DND-41 (cell line): ENCODE results near the gene FAM107B.

Experiments used
- ATAC-seq: fragments of 200-7000 bp; cut with Tn5 transposase; 3 replicates; pipeline ENCODE4 v1.9.1; 2021; ENCODE audit warnings: low read depth; ENCODE audit not compliant: insufficient read depth
- DNase-seq: peaks from one replicate; pipeline ENCODE4 v3.0.0-alpha.2; 2020
- H2AFZ ChIP-seq: 2 replicates; pipeline ENCODE4 v1.6.0; 2012; ENCODE audit warnings: low read depth, low read length
- H3K27ac ChIP-seq: 2 replicates; pipeline ENCODE4 v1.5.1; 2012; ENCODE audit warnings: low read length, inconsistent platforms
- H3K27me3 ChIP-seq: fragments of 200-600 bp; sonication (generic); 2 replicates; pipeline ENCODE4 v1.6.0; 2012; ENCODE audit warnings: low read length, mild to moderate bottlenecking, inconsistent platforms; ENCODE audit not compliant: insufficient read depth, poor library complexity
- H3K36me3 ChIP-seq: 2 replicates; pipeline ENCODE4 v1.5.1; 2012; ENCODE audit warnings: low read length, inconsistent platforms; ENCODE audit not compliant: insufficient read depth
- H3K4me1 ChIP-seq: 2 replicates; pipeline ENCODE4 v1.5.1; 2012; ENCODE audit warnings: mild to moderate bottlenecking, low read length; ENCODE audit not compliant: insufficient read depth
- H3K4me2 ChIP-seq: 2 replicates; pipeline ENCODE4 v1.6.0; 2012; ENCODE audit warnings: mild to moderate bottlenecking, moderate library complexity, low read length, inconsistent platforms; ENCODE audit not compliant: insufficient read depth
- H3K4me3 ChIP-seq, 2 experiments: fragments of 200-600 bp in 1 of 2; shearing (Covaris generic) in 1 of 2; 2 replicates each; pipeline ENCODE4 v1.5.1; 2012 to 2016; ENCODE audit warnings: inconsistent platforms in 2 of 2, low read length in 2 of 2, mild to moderate bottlenecking in 2 of 2, low read depth in 1 of 2, moderate library complexity in 1 of 2
- H3K79me2 ChIP-seq: 2 replicates; pipeline ENCODE4 v1.6.0; 2012; ENCODE audit warnings: low read length, inconsistent platforms; ENCODE audit not compliant: insufficient read depth
- H3K9ac ChIP-seq: 2 replicates; pipeline ENCODE4 v1.6.0; 2012; ENCODE audit warnings: low read depth, mild to moderate bottlenecking, inconsistent platforms, low read length, moderate library complexity
- H3K9me3 ChIP-seq: 2 replicates; pipeline ENCODE4 v1.5.1; 2012; ENCODE audit warnings: low read length, moderate library complexity, mild to moderate bottlenecking, inconsistent platforms; ENCODE audit not compliant: insufficient read depth, severe bottlenecking
- H4K20me1 ChIP-seq: 2 replicates; pipeline ENCODE4 v1.6.0; 2012; ENCODE audit warnings: low read length; ENCODE audit not compliant: insufficient read depth
- CTCF ChIP-seq: IDR thresholded peaks from 2 replicates; pipeline ENCODE4 v1.5.1; 2012; ENCODE audit warnings: borderline replicate concordance, low read length, moderate library complexity, mild to moderate bottlenecking; ENCODE audit not compliant: poor library complexity, severe bottlenecking; ENCODE audit errors: extremely low read depth
- EZH2 ChIP-seq: IDR thresholded peaks from 3 replicates; pipeline ENCODE4 v1.6.1; 2012; ENCODE audit warnings: borderline replicate concordance, low read depth, mild to moderate bottlenecking, moderate library complexity, low read length, inconsistent platforms; ENCODE audit not compliant: severe bottlenecking

FAM107B gene

GRCh38 chr10:14687340-14687739 is 87.4 kb downstream of the FAM107B start:
- Histone ChIP-seq H3K9me3 (no peaks in the 10 kb centered on the region), H4K20me1 (no peaks in the 10 kb centered on the region), H3K9ac (no peak overlapping the region), H3K4me1 (no peaks in the 10 kb centered on the region), H2AFZ (no peak overlapping the region), H3K36me3 (no peaks in the 10 kb centered on the region), H3K4me3 (no peak overlapping the region), H3K27me3 (no peaks in the 10 kb centered on the region), H3K4me2 (no peak overlapping the region), H3K27ac (no peak overlapping the region), H3K79me2 (no peaks in the 10 kb centered on the region)
- ATAC-seq (no peak), DNase-seq (no peak)
- no peak for TF ChIP-seq CTCF
- no peak for TF ChIP-seq EZH2

DNA sequence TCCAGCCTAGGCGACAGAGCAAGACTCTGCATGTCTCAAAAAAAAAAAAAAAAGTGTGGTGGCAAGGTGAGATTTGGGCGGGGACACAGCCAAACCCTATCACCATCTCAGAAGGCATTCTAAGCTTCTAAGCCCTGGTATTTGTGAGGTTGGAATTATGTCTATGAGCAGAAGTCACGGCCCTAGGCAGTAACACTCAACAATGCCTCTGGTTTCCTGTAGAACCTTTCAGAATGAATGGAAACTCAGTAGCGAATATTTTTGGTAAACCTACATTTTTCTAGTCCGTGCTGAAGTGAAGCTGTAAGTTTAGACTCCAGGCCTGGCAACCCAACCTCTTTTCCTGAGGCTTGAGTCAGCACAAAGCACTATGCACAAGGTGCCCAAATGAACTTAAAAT is 88.3 kb downstream of the FAM107B start:
- no peak overlapping the region for H3K4me2 ChIP-seq
- no peaks in the 10 kb centered on the region for H4K20me1 ChIP-seq
- no peak overlapping the region for H3K4me3 ChIP-seq
- no peaks in the 10 kb centered on the region for H3K27me3 ChIP-seq
- H3K79me2 ChIP-seq = no peaks in the 10 kb centered on the region
- DNase-seq = no peak
- H2AFZ ChIP-seq = no peak overlapping the region
- H3K9ac ChIP-seq = no peak overlapping the region
- TF ChIP-seq EZH2 = no peak
- no peak for TF ChIP-seq CTCF
- H3K4me1 ChIP-seq = no peaks in the 10 kb centered on the region
- no peaks in the 10 kb centered on the region for H3K36me3 ChIP-seq
- no peaks in the 10 kb centered on the region for H3K9me3 ChIP-seq
- no peak for ATAC-seq
- H3K27ac ChIP-seq = no peak overlapping the region

GRCh38 chr10:14684354-14684753 is 90.3 kb downstream of the FAM107B start:
- Histone ChIP-seq H3K9ac (no peak overlapping the region), H3K36me3 (no peaks in the 10 kb centered on the region), H2AFZ (no peak overlapping the region), H3K9me3 (no peaks in the 10 kb centered on the region), H3K4me2 (no peak overlapping the region), H4K20me1 (no peaks in the 10 kb centered on the region), H3K4me1 (no peaks in the 10 kb centered on the region), H3K79me2 (no peaks in the 10 kb centered on the region), H3K27ac (no peak overlapping the region), H3K27me3 (no peaks in the 10 kb centered on the region), H3K4me3 (no peak overlapping the region)
- TF ChIP-seq EZH2 (no peak), CTCF (no peak)
- ATAC-seq (no peak), DNase-seq (no peak)

- DNase-seq (no peak), ATAC-seq (no peak)
- H3K9ac ChIP-seq = no peak overlapping the region
- no peaks in the 10 kb centered on the region for H4K20me1 ChIP-seq
- no peak overlapping the region for H2AFZ ChIP-seq
- no peak overlapping the region for H3K4me2 ChIP-seq
- H3K4me1 ChIP-seq = no peaks in the 10 kb centered on the region
- H3K27ac ChIP-seq = no peak overlapping the region
- H3K9me3 ChIP-seq = no peaks in the 10 kb centered on the region
- H3K4me3 ChIP-seq = no peak overlapping the region
- no peaks in the 10 kb centered on the region for H3K79me2 ChIP-seq
- no peaks in the 10 kb centered on the region for H3K36me3 ChIP-seq
- TF ChIP-seq CTCF (no peak), EZH2 (no peak)
- no peaks in the 10 kb centered on the region for H3K27me3 ChIP-seq
Observed at GRCh38 chr10:14683256-14683655, 91.4 kb downstream of the FAM107B start.
